ENCODE results near the gene ATG16L2.

DNA sequence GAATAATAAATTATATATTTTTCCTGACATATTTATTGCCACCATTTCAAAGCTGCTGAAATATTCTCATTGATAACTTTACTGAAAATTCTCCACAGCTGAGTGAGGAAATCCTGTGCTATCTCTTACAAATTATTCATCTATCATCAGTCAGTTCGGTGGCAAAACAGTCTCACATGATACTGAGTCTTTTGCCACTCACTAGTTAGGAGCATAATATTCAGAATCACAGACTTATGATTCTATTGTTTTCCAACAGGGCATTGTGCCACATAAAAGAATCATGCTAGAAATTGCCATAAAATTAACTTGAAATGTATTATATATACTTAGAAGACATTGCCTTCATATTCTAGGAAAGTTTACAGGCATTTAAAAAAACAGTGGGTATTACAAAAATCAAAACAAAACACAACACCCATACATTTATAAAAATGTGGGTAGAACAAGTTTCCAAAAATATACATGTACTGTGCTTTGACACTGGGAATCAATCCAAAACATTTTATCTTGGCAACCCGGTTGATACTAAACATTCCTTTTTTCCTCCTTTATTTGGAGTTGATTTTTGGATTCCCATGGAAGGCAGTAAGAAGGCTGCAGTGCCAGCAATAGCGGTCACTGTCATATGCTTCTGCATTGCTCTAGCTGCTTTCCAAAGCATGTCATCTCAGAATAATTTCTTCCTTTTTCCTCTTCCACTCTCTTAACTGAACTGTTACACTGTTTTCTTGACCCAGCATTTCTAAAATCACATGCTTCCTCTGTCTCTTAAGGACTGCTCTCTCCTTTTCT is 42.5 kb downstream of the ATG16L2 start:
- TF ChIP-seq ZKSCAN8 (CRISPR knock-in tag; IDR thresholded peaks at IDR 0.05) (no peak), PHF21A (IDR thresholded peaks at IDR 0.05; ENCODE audit: borderline replicate concordance, low read depth) (no peak), CTCF (IDR thresholded peaks at IDR 0.05 in 2 of 3, conservative IDR thresholded peaks at IDR 0.05 in 1 of 3; ENCODE audit: insufficient read depth in 2 of 3, low read depth in 1 of 3, low read length in 3 of 3) (no peak), YBX1 (IDR thresholded peaks at IDR 0.05) (no peak), HNRNPH1 (optimal IDR thresholded peaks at IDR 0.05; ENCODE audit: low read depth, low read length) (no peak), SAFB (IDR thresholded peaks at IDR 0.05; ENCODE audit: borderline replicate concordance, low read depth, low read length) (no peak), TCF7 (IDR thresholded peaks at IDR 0.05; ENCODE audit: borderline replicate concordance) (no peak), EHMT2 (IDR thresholded peaks at IDR 0.05) (no peak), CEBPZ (IDR thresholded peaks at IDR 0.05; ENCODE audit: borderline replicate concordance, low read depth, low read length) (no peak)
- TF ChIP-seq, protein P1, sequence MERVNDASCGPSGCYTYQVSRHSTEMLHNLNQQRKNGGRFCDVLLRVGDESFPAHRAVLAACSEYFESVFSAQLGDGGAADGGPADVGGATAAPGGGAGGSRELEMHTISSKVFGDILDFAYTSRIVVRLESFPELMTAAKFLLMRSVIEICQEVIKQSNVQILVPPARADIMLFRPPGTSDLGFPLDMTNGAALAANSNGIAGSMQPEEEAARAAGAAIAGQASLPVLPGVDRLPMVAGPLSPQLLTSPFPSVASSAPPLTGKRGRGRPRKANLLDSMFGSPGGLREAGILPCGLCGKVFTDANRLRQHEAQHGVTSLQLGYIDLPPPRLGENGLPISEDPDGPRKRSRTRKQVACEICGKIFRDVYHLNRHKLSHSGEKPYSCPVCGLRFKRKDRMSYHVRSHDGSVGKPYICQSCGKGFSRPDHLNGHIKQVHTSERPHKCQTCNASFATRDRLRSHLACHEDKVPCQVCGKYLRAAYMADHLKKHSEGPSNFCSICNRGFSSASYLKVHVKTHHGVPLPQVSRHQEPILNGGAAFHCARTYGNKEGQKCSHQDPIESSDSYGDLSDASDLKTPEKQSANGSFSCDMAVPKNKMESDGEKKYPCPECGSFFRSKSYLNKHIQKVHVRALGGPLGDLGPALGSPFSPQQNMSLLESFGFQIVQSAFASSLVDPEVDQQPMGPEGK (CRISPR knock-in tag; IDR thresholded peaks at IDR 0.05; ENCODE audit: borderline replicate concordance): no peak
- TF ChIP-seq, protein P2, sequence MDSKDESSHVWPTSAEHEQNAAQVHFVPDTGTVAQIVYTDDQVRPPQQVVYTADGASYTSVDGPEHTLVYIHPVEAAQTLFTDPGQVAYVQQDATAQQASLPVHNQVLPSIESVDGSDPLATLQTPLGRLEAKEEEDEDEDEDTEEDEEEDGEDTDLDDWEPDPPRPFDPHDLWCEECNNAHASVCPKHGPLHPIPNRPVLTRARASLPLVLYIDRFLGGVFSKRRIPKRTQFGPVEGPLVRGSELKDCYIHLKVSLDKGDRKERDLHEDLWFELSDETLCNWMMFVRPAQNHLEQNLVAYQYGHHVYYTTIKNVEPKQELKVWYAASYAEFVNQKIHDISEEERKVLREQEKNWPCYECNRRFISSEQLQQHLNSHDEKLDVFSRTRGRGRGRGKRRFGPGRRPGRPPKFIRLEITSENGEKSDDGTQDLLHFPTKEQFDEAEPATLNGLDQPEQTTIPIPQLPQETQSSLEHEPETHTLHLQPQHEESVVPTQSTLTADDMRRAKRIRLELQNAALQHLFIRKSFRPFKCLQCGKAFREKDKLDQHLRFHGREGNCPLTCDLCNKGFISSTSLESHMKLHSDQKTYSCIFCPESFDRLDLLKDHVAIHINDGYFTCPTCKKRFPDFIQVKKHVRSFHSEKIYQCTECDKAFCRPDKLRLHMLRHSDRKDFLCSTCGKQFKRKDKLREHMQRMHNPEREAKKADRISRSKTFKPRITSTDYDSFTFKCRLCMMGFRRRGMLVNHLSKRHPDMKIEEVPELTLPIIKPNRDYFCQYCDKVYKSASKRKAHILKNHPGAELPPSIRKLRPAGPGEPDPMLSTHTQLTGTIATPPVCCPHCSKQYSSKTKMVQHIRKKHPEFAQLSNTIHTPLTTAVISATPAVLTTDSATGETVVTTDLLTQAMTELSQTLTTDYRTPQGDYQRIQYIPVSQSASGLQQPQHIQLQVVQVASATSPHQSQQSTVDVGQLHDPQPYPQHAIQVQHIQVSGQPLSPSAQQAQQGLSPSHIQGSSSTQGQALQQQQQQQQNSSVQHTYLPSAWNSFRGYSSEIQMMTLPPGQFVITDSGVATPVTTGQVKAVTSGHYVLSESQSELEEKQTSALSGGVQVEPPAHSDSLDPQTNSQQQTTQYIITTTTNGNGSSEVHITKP (IDR thresholded peaks at IDR 0.05; ENCODE audit: partially characterized antibody): no peak

All from K562 (cell line).